ENCODE measurements around the gene TCP10L.
"Not testable (repeated sequence)": the region's sequence is repeated elsewhere in the genome, so short reads cannot be mapped to it uniquely, and the experiment has no call there.

Gene TCP10L

DNA sequence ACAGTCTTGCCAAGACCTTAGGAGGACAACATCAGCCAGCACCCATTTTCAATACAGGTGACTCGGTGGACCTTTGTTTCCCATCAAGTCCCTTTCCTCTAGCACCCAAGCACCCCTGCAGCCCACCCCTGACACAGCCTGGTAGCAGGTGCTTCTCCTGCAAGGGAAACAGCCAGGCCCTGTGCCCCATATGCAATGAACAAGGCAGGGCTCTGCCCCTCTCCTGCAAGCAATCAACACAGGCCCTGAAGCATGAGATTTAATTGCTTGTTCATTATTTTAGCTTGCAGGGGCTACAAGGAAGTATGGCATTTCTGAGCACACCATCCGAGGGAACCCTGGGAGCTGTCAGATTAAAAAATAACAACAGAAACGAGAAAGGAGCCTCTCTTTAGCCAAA lies 35.4 kb downstream of the TCP10L start:
- no peak for DNase-seq

GRCh38 chr21:32549440-32549839 lies 35.9 kb downstream of the TCP10L start:
- DNase-seq: no peak

DNA sequence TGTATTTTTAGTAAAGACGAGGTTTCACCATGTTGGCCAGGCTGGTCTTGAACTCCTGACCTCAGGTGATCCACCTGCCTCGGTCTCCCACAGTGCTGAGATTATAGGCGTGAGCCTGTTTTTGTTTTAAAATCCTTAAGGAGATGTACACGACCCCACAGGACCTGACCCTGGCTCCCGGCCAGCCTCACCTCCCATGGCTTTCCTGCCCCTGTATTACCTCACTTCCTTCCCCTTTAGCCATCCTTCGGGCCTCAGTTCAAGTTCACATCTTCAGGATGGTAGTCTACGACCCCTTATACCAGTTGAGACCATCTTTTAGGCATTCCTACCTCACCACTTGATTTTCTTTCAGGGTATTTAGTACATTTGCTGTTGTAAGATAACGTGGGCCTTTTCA lies 36.3 kb downstream of the TCP10L start:
- DNase-seq: no peak

GRCh38 chr21:32547018-32547417 lies 38.3 kb downstream of the TCP10L start:
- no peak for DNase-seq

- no peak for DNase-seq
Observed at GRCh38 chr21:32545948-32546441, 39.3 kb downstream of the TCP10L start.

GRCh38 chr21:32544697-32545096 lies 40.6 kb downstream of the TCP10L start:
- no peak for DNase-seq

- no peak for DNase-seq
Observed at GRCh38 chr21:32543975-32544374, 41.3 kb downstream of the TCP10L start.

DNA sequence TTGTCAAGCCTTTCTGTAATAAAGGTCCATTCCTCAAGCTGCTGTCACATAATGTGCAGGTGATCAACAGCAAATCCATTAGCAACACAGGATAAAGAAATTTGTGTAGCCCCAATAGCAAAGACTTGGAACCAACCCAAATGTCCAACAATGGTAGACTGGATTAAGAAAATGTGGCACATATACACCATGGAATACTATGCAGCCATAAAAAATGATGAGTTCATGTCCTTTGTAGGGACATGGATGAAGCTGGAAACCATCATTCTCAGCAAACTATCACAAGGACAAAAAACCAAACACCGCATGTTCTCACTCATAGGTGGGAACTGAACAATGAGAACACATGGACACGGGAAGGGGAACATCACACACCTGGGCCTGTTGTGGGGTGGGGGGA lies 42.3 kb downstream of the TCP10L start:
- not testable (repeated sequence) for DNase-seq

- DNase-seq: no peak
Observed at GRCh38 chr21:32539378-32539777, 45.9 kb downstream of the TCP10L start.

GRCh38 chr21:32538147-32538792 lies 47.1 kb downstream of the TCP10L start:
- no peak for DNase-seq

GRCh38 chr21:32537569-32537881 lies 47.8 kb downstream of the TCP10L start:
- no peak for DNase-seq

- no peak for DNase-seq
Observed at GRCh38 chr21:32535612-32536011, 49.7 kb downstream of the TCP10L start.

- DNase-seq: no peak
Observed at GRCh38 chr21:32534113-32534512, 51.2 kb downstream of the TCP10L start.

- DNase-seq: no peak
Observed at GRCh38 chr21:32533611-32534010, 51.7 kb downstream of the TCP10L start.

DNA sequence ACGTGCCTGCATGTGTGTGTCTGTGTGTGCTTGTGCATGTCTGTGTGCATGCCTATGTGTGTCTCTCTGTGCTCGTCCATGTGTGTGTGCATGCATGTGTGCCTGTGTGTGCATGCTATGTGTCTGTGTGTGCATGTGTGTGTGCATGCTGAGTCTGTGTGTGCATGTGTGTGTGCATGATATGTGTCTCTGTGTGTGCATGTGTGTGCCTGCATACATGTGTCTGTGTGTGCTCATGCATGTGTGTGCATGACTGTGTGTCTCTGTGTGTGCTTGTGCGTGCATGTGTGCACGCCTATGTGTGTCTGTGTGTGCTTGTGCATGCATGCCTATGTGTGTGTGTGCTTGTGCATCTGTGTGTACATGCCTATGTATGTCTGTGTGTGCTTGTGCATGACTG lies 52.3 kb downstream of the TCP10L start:
- DNase-seq: no peak

GRCh38 chr21:32532636-32533035 lies 52.7 kb downstream of the TCP10L start:
- no peak for DNase-seq

GRCh38 chr21:32531561-32531960 lies 53.8 kb downstream of the TCP10L start:
- not testable (repeated sequence) for DNase-seq

DNA sequence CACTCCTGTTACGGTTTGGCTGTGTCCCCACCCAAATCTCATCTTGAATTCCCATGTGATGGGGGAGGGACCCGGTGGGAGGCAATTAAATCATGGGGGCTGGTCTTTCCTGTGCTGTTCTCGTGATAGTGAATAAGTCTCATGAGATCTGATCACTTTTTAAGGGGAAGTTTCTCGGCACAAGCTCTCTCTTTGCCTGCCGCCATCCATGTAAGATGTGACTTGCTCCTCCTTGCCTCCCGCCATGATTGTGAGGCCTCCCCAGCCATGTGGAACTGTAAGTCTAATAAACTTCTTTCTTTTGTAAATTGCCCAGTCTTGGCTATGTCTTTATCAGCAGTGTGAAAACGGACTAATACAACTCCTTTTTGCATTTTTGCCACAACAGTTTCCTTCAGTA lies 54.5 kb downstream of the TCP10L start:
- not testable (repeated sequence) for DNase-seq

- no peak for DNase-seq
Observed at GRCh38 chr21:32529679-32530078, 55.6 kb downstream of the TCP10L start.

- no peak for DNase-seq
Observed at GRCh38 chr21:32525282-32525681, 60.0 kb downstream of the TCP10L start.

DNA sequence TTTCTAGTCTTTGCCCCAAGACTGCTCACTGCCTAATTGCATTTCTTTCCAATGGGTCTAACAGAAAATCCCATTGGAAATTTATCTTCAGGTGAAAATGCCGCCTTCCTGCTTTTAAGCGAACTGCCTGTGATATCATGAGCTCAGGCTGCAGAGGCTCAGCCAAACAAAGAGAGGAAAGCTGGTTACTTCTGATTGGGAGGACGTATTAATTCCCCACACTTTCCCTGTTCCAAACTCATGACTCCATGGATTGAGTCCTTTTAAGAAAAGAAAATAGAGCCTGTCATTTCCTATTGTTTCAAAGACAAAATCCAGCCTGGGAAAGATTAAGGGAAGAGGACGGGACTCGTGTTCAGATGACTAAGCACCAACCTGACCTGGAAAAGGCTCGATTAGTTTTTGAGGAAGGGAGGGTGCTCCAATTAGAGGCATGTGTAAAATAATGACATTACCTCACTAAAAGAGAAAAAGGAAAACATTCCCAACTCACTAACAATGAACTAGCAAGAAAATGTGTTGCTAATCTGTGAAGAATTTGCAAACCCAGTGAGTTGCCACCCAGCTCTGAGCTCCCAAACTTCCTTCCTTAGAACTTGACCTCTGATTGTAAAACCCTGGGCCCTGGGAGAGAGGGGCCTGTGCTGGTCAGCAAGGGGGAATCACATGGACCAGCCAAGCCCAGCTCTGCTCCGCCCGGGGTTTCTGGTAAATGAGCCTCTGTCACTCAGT lies 61.2 kb downstream of the TCP10L start:
- DNase-seq: no peak

Data from T-helper 9 cell (primary cell).